HepG2 (cell line): ENCODE measurements around the gene COX14. TPM values are rescaled to one million over a fixed set of nuclear protein-coding genes. Genes with fewer than 3 reads are reported as not detected.

Experiments
- KAT8 ChIP-seq: IDR thresholded peaks from 2 replicates; pipeline ENCODE4 v1.6.1; 2016; ENCODE audit warnings: missing genetic modification reagents, missing compliant biosample characterization
- MED13 ChIP-seq: sonication (generic); formaldehyde crosslinking; IDR thresholded peaks from 2 replicates; pipeline ENCODE4 v1.5.0; 2020; ENCODE audit warnings: missing genetic modification reagents
- PATZ1 ChIP-seq: sonication (generic); formaldehyde crosslinking; IDR thresholded peaks from 2 replicates; pipeline ENCODE4 v1.4.0; 2020; ENCODE audit warnings: missing genetic modification reagents
- PHF20 ChIP-seq: sonication (generic); formaldehyde crosslinking; IDR thresholded peaks from 2 replicates; pipeline ENCODE4 v1.5.0; 2020; ENCODE audit warnings: mild to moderate bottlenecking, missing genetic modification reagents
- ZIK1 ChIP-seq: sonication (generic); formaldehyde crosslinking; IDR thresholded peaks from 2 replicates; pipeline ENCODE4 v1.5.0; 2020; ENCODE audit warnings: mild to moderate bottlenecking, low read depth, missing genetic modification reagents, borderline replicate concordance
- ZNF20 ChIP-seq: sonication (generic); formaldehyde crosslinking; IDR thresholded peaks from 2 replicates; pipeline ENCODE4 v1.4.0; 2020; ENCODE audit warnings: mild to moderate bottlenecking, moderate library complexity, missing genetic modification reagents
- ZNF496 ChIP-seq: sonication (generic); formaldehyde crosslinking; IDR thresholded peaks from 2 replicates; pipeline ENCODE4 v1.8.1; 2023; ENCODE audit warnings: mild to moderate bottlenecking, moderate library complexity, missing genetic modification reagents; ENCODE audit not compliant: insufficient replicate concordance
- ZNF503 ChIP-seq: sonication (generic); formaldehyde crosslinking; IDR thresholded peaks from 2 replicates; pipeline ENCODE4 v1.4.0; 2020; ENCODE audit warnings: missing genetic modification reagents
- ZNF747 ChIP-seq: sonication (generic); formaldehyde crosslinking; IDR thresholded peaks from 2 replicates; pipeline ENCODE4 v1.8.1; 2023; ENCODE audit warnings: missing genetic modification reagents, mild to moderate bottlenecking, borderline replicate concordance
- polyA plus RNA-seq, 8 experiments: library from polyadenylated mRNA; depleted of rRNA in 3 of 8; stranded (reverse) in 7 of 8; unstranded in 1 of 8; fragments of >200 nt; fragmentation: Illumina TruSeq in 4 of 8; extraction: Trizol in 4 of 8; gene quantifications; 2 replicates each; pipeline versions ENCODE4 v1.2.1 to v1.2.3, GENCODE V29; 2011 to 2016; ENCODE audit warnings: low read depth in 4 of 8, missing spikeins in 1 of 8, mixed read lengths in 1 of 8; ENCODE audit not compliant: insufficient read depth in 1 of 8
- total RNA-seq, 5 experiments: library from RNA; depleted of rRNA; stranded (reverse); fragments of >200 nt; fragmentation: Illumina TruSeq; extraction: Trizol; gene quantifications; 2 replicates each; pipeline ENCODE4 v1.2.3, GENCODE V29; 2016; ENCODE audit warnings: low read depth in 1 of 5
- TF ChIP-seq, protein P1 (sequence below): sonication (generic); formaldehyde crosslinking; IDR thresholded peaks from 2 replicates; pipeline ENCODE4 v1.4.0; 2020; ENCODE audit warnings: mild to moderate bottlenecking, missing genetic modification reagents
- TF ChIP-seq, protein P2 (sequence below), 2 experiments: sonication (generic) in 1 of 2; formaldehyde crosslinking in 1 of 2; IDR thresholded peaks; 2 replicates each; pipeline versions ENCODE4 v1.4.0 to v1.6.1; 2016 to 2020; ENCODE audit warnings: borderline replicate concordance in 1 of 2, low read depth in 1 of 2, mild to moderate bottlenecking in 1 of 2, missing genetic modification reagents in 1 of 2
- TF ChIP-seq, protein P3 (sequence below): sonication (generic); formaldehyde crosslinking; IDR thresholded peaks from 2 replicates; pipeline ENCODE4 v1.9.0; 2021; ENCODE audit warnings: missing genetic modification reagents, borderline replicate concordance

The COX14 gene
- total and polyA plus RNA-seq, 2 of the 13 experiments (the other 11 are each of a cell fraction or from before 2014, with no cell fraction given): 53.0 to 71.6 TPM

DNA sequence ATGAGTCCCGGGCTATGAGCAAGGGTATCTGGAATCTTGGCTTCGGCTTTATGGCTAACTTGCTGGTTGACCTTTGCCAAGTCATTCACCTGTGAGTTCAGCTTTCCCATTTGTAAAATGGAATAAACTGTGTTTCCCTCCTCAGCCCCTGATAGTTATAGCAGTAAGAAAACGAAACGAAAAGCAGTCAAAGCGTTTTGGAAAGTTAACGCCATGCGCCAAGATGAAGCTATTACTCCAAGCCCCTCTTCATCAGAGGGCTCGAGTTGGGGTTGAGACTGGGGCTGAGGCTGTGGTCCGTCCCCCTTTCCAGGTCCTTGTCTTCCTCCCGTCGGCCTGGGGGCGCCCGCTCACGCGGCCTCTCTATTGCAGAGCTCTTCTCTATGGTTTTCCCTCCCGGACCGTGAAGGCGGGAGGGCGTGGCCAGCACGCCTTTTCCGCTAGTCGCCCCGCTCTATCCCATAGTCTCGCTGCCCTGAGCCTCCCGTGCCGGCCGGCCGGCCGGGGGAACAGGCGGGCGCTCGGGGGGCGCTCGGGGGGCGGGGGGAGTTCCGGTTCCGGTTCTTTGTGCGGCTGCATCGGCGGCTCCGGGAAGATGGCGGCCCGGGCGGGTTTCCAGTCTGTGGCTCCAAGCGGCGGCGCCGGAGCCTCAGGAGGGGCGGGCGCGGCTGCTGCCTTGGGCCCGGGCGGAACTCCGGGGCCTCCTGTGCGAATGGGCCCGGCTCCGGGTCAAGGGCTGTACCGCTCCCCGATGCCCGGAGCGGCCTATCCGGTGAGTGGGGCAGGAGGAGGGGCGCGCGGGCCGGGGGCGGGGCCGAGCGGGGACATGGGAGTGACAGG is 27.0 kb upstream of the COX14 start, which contains the start of gene SMARCD1 (continued):
- TF ChIP-seq ZNF503 (CRISPR knock-in tag) (no peak), PHF20 (CRISPR knock-in tag) (peak; percentile 79; the same call in 1 of the 2 replicates), ZNF20 (no peak), MED13 (CRISPR knock-in tag) (peak; percentile 31; the same call in 1 of the 2 replicates), ZNF747 (peak; percentile 52; the same call in 1 of the 2 replicates), KAT8 (CRISPR knock-in tag) (peak; percentile 82), ZNF496 (no peak), PATZ1 (CRISPR knock-in tag) (peak; percentile 5; the same call in 1 of the 2 replicates), ZIK1 (CRISPR knock-in tag) (peak; percentile 12; the same call in 1 of the 2 replicates)
- TF ChIP-seq, protein P1, sequence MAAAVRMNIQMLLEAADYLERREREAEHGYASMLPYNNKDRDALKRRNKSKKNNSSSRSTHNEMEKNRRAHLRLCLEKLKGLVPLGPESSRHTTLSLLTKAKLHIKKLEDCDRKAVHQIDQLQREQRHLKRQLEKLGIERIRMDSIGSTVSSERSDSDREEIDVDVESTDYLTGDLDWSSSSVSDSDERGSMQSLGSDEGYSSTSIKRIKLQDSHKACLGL: no peak
- TF ChIP-seq, protein P2, sequence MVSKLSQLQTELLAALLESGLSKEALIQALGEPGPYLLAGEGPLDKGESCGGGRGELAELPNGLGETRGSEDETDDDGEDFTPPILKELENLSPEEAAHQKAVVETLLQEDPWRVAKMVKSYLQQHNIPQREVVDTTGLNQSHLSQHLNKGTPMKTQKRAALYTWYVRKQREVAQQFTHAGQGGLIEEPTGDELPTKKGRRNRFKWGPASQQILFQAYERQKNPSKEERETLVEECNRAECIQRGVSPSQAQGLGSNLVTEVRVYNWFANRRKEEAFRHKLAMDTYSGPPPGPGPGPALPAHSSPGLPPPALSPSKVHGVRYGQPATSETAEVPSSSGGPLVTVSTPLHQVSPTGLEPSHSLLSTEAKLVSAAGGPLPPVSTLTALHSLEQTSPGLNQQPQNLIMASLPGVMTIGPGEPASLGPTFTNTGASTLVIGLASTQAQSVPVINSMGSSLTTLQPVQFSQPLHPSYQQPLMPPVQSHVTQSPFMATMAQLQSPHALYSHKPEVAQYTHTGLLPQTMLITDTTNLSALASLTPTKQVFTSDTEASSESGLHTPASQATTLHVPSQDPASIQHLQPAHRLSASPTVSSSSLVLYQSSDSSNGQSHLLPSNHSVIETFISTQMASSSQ (IDR thresholded peaks at IDR 0.05; ENCODE audit: low read depth): no peak
- TF ChIP-seq, protein P2 (CRISPR knock-in tag; IDR thresholded peaks at IDR 0.05; ENCODE audit: borderline replicate concordance): peak; percentile 43; the same call in 1 of the 2 replicates
- TF ChIP-seq, protein P3, sequence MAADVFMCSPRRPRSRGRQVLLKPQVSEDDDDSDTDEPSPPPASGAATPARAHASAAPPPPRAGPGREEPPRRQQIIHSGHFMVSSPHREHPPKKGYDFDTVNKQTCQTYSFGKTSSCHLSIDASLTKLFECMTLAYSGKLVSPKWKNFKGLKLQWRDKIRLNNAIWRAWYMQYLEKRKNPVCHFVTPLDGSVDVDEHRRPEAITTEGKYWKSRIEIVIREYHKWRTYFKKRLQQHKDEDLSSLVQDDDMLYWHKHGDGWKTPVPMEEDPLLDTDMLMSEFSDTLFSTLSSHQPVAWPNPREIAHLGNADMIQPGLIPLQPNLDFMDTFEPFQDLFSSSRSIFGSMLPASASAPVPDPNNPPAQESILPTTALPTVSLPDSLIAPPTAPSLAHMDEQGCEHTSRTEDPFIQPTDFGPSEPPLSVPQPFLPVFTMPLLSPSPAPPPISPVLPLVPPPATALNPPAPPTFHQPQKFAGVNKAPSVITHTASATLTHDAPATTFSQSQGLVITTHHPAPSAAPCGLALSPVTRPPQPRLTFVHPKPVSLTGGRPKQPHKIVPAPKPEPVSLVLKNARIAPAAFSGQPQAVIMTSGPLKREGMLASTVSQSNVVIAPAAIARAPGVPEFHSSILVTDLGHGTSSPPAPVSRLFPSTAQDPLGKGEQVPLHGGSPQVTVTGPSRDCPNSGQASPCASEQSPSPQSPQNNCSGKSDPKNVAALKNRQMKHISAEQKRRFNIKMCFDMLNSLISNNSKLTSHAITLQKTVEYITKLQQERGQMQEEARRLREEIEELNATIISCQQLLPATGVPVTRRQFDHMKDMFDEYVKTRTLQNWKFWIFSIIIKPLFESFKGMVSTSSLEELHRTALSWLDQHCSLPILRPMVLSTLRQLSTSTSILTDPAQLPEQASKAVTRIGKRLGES (CRISPR knock-in tag): no peak
